HL-60 (cell line): ENCODE data around the gene PPP1R18.

ENCODE experiments used
- CTCF ChIP-seq: IDR thresholded peaks from one replicate; pipeline ENCODE4 v1.5.1; 2011; ENCODE audit warnings: low read length, control low read depth, inconsistent platforms; ENCODE audit not compliant: insufficient read depth
- GABPA ChIP-seq: IDR thresholded peaks from 2 replicates; pipeline ENCODE4 v1.6.1; 2012; ENCODE audit warnings: low read depth
- POLR2AphosphoS5 ChIP-seq: IDR thresholded peaks from 2 replicates; pipeline ENCODE4 v1.6.1; 2012; ENCODE audit warnings: low read depth
- REST ChIP-seq: IDR thresholded peaks from 2 replicates; pipeline ENCODE4 v1.6.1; 2012; ENCODE audit warnings: low read depth; ENCODE audit not compliant: insufficient replicate concordance

GRCh38 chr6:30696432-30696831 lies 10.0 kb upstream of the PPP1R18 start:
- TF ChIP-seq CTCF (no peak), GABPA (no peak), POLR2AphosphoS5 (no peak), REST (no peak)
